Astrocyte (in vitro differentiated cells and primary cell): ENCODE results near the gene SYNGR2. TPM values are rescaled to one million over a fixed set of nuclear protein-coding genes. Genes with fewer than 3 reads are reported as not detected.
A peak's percentile ranks its signal among the peaks of the same experiment; 100 is the strongest.

ENCODE experiments used
- DNase-seq: peaks from one replicate; pipeline ENCODE4 v3.0.0-alpha.2; 2010; ENCODE audit warnings: low read depth
- FAIRE-seq: peaks from 2 replicates; lab custom pipeline; 2011; peaks lifted over from hg19 to GRCh38; lab: Jason Lieb, UNC
- H2AFZ ChIP-seq: 2 replicates; pipeline ENCODE4 v1.6.0; 2012; ENCODE audit warnings: low read depth, low read length, inconsistent platforms
- H3K27ac ChIP-seq: 2 replicates; pipeline ENCODE4 v1.5.1; 2011; ENCODE audit warnings: low read depth, low read length, inconsistent platforms
- H3K27me3 ChIP-seq: 2 replicates; pipeline ENCODE4 v1.6.0; 2011; ENCODE audit warnings: low read length, inconsistent platforms; ENCODE audit not compliant: insufficient read depth
- H3K36me3 ChIP-seq: 2 replicates; pipeline ENCODE4 v1.5.1; 2011; ENCODE audit warnings: low read length, inconsistent platforms; ENCODE audit not compliant: insufficient read depth
- H3K4me1 ChIP-seq: 2 replicates; pipeline ENCODE4 v1.5.1; 2011; ENCODE audit warnings: low read length, inconsistent platforms; ENCODE audit not compliant: insufficient read depth
- H3K4me2 ChIP-seq: 2 replicates; pipeline ENCODE4 v1.6.0; 2012; ENCODE audit warnings: low read length, inconsistent platforms
- H3K4me3 ChIP-seq: 2 replicates; pipeline ENCODE4 v1.5.1; 2011; ENCODE audit warnings: low read depth, mild to moderate bottlenecking, low read length, inconsistent platforms; ENCODE audit not compliant: insufficient read depth
- H3K79me2 ChIP-seq: 2 replicates; pipeline ENCODE4 v1.6.0; 2012; ENCODE audit warnings: mild to moderate bottlenecking, low read length, inconsistent platforms; ENCODE audit not compliant: insufficient read depth
- H3K9ac ChIP-seq: 2 replicates; pipeline ENCODE4 v1.6.0; 2012; ENCODE audit warnings: mild to moderate bottlenecking, low read length, inconsistent platforms
- H3K9me3 ChIP-seq: 2 replicates; pipeline ENCODE4 v1.5.1; 2012; ENCODE audit warnings: low read depth, mild to moderate bottlenecking, low read length, inconsistent platforms; ENCODE audit not compliant: insufficient read depth
- H4K20me1 ChIP-seq: 2 replicates; pipeline ENCODE4 v1.6.0; 2012; ENCODE audit warnings: low read length, inconsistent platforms; ENCODE audit not compliant: insufficient read depth
- H3K27ac Mint-ChIP-seq: one replicate; pipeline ENCODE4 v1.8.0; 2021; ENCODE audit warnings: mild to moderate bottlenecking, mixed read lengths; ENCODE audit not compliant: unreplicated experiment
- H3K27me3 Mint-ChIP-seq: one replicate; pipeline ENCODE4 v1.8.0; 2021; ENCODE audit warnings: low read depth, mixed read lengths; ENCODE audit not compliant: unreplicated experiment
- H3K36me3 Mint-ChIP-seq: one replicate; pipeline ENCODE4 v1.8.0; 2021; ENCODE audit warnings: low read depth, mixed read lengths; ENCODE audit not compliant: unreplicated experiment
- H3K4me1 Mint-ChIP-seq: one replicate; pipeline ENCODE4 v1.8.0; 2021; ENCODE audit warnings: low read depth, mixed read lengths; ENCODE audit not compliant: unreplicated experiment
- H3K4me3 Mint-ChIP-seq: one replicate; pipeline ENCODE4 v1.8.0; 2021; ENCODE audit warnings: mild to moderate bottlenecking, moderate library complexity, mixed read lengths; ENCODE audit not compliant: unreplicated experiment
- H3K9me3 Mint-ChIP-seq: one replicate; pipeline ENCODE4 v1.8.0; 2021; ENCODE audit warnings: mild to moderate bottlenecking, mixed read lengths; ENCODE audit not compliant: unreplicated experiment
- CTCF ChIP-seq: IDR thresholded peaks from 2 replicates; pipeline ENCODE4 v1.5.1; 2011; ENCODE audit warnings: low read depth, mild to moderate bottlenecking, inconsistent platforms, low read length, moderate library complexity; ENCODE audit not compliant: insufficient read depth
- EZH2 ChIP-seq: IDR thresholded peaks from 2 replicates; pipeline ENCODE4 v1.6.1; 2012; ENCODE audit warnings: mild to moderate bottlenecking, low read length, inconsistent platforms; ENCODE audit not compliant: insufficient read depth
- total RNA-seq: library from RNA; stranded (reverse); gene quantifications from 2 replicates; pipeline ENCODE4 v1.2.1, GENCODE V29; 2021

Gene SYNGR2
- total RNA-seq, 1 donor from 2014 or later = 82.2 TPM

GRCh38 chr17:78128551-78129350, 39.6 kb upstream of the SYNGR2 start, which contains the start of gene TMC6:
Gene TMC6, minus strand, starts transcription at chr17:78128755. Its CDS starts 1,923 bp downstream, at chr17:78126832.
- H3K27ac Mint-ChIP-seq = peak within 1 kb of the TSS; percentile 75
- H3K27me3 ChIP-seq = peaks cover 12% of the 10 kb centered on the region
- H2AFZ ChIP-seq = peak within 1 kb of the TSS; percentile 56

GRCh38 chr17:78129351-78130089, 38.9 kb upstream of the SYNGR2 start:
- FAIRE-seq (no peak), DNase-seq (no peak)
- Mint-ChIP-seq H3K4me3 (peak overlapping the region; percentile 88), H3K4me1 (peaks cover 2% of the 10 kb centered on the region), H3K9me3 (no peaks in the 10 kb centered on the region), H3K36me3 (no peaks in the 10 kb centered on the region), H3K27ac (peak overlapping the region; percentile 53), H3K27me3 (peaks cover 12% of the 10 kb centered on the region)
- H3K79me2 ChIP-seq = no peaks in the 10 kb centered on the region
- H3K9me3 ChIP-seq = no peaks in the 10 kb centered on the region
- H3K4me1 ChIP-seq = peaks cover 11% of the 10 kb centered on the region
- H3K4me2 ChIP-seq = peak overlapping the region; percentile 84
- H3K27me3 ChIP-seq = peaks cover 12% of the 10 kb centered on the region
- H3K9ac ChIP-seq = no peak overlapping the region
- H3K27ac ChIP-seq = no peak overlapping the region
- H4K20me1 ChIP-seq = no peaks in the 10 kb centered on the region
- no peak overlapping the region for H3K4me3 ChIP-seq
- no peaks in the 10 kb centered on the region for H3K36me3 ChIP-seq
- H2AFZ ChIP-seq = no peak overlapping the region
- TF ChIP-seq EZH2 = no peak
- TF ChIP-seq CTCF = no peak

More at GRCh38 chr17:78128551-78129350, 39.6 kb upstream of the SYNGR2 start, which contains the start of gene TMC6:
- Histone ChIP-seq H3K4me1 (peaks cover 11% of the 10 kb centered on the region), H3K79me2 (no peaks in the 10 kb centered on the region), H3K9ac (peak within 1 kb of the TSS; percentile 31), H3K36me3 (no peaks in the 10 kb centered on the region), H3K4me3 (peak within 1 kb of the TSS; percentile 54), H3K4me2 (peak within 1 kb of the TSS; percentile 84), H3K27ac (no peak within 1 kb of the TSS), H3K9me3 (no peaks in the 10 kb centered on the region), H4K20me1 (no peaks in the 10 kb centered on the region)
- peaks cover 9% of the 10 kb centered on the region for H3K27me3 Mint-ChIP-seq
- no peak for DNase-seq
- peak; percentile 3 for TF ChIP-seq EZH2
- TF ChIP-seq CTCF = no peak
- peaks cover 2% of the 10 kb centered on the region for H3K4me1 Mint-ChIP-seq
- FAIRE-seq = no peak
- H3K9me3 Mint-ChIP-seq = no peaks in the 10 kb centered on the region
- peaks cover under 1% of the 10 kb centered on the region for H3K36me3 Mint-ChIP-seq
- H3K4me3 Mint-ChIP-seq = peak within 1 kb of the TSS; percentile 88
